ENCODE results near the gene GAL3ST3. TPM values are rescaled to one million over a fixed set of nuclear protein-coding genes. Genes with fewer than 3 reads are reported as not detected.

Gene GAL3ST3
- polyA plus RNA-seq, 3 donors, result not detected

DNA sequence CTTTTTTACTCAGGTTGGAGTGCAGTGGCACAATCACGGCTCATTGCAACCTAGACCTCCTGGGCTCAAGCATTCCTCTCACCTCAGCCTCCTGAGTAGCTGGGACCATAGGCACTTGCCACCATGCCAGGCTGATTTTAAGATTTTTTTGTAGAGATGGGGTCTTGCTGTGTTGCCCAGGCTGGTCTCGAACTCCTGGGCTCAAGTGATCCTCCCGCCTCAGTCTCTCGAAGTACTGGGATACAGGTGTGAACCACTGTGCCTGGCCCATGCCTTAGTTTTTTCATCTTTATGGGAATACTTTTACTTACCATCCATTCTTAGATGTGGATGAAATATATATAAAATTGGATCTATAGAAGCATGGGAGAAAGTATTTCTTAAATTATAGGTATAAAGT, 26.3 kb upstream of the GAL3ST3 start:
- Mint-ChIP-seq H3K4me1 (peaks cover 43% of the 10 kb centered on the region), H3K4me3 (no peak overlapping the region), H3K27ac (no peak overlapping the region), H3K9me3 (peaks cover 0 to 2% (median 0%) of the 10 kb centered on the region in 7 donors), H3K36me3 (peaks cover 40 to 53% of the 10 kb centered on the region in 2 donors), H3K27me3 (ENCODE audit: low read depth in 3 of 3) (peaks cover 0 to 5% (median 1%) of the 10 kb centered on the region in 3 donors)
- intact Hi-C loops (cut with micrococcal nuclease), result no loop called here
- DNase-seq, result no peak
- no peaks in the 10 kb centered on the region for H3K9me3 ChIP-seq (replicated peaks in 1 of 2; ENCODE audit: control insufficient read depth in 1 of 2, insufficient read depth in 1 of 2, low read length in 2 of 2)
- H2AFZ ChIP-seq (ENCODE audit: insufficient read depth, low read depth, low read length, poor library complexity, severe bottlenecking), result no peak overlapping the region
- peaks cover 15 to 33% of the 10 kb centered on the region in 2 donors for H3K4me1 ChIP-seq (ENCODE audit: control insufficient read depth in 1 of 2, insufficient read depth in 2 of 2, low read length in 2 of 2)
- no CpG with 5 or more reads among the region's 4 CpGs for WGBS (ENCODE audit: insufficient coverage)
- H3K27me3 ChIP-seq (ENCODE audit: control insufficient read depth in 2 of 2, insufficient read depth in 2 of 2, low read length in 2 of 2), result no peaks in the 10 kb centered on the region
- H4K20me1 ChIP-seq (ENCODE audit: insufficient read depth, low read length), result peaks cover 18% of the 10 kb centered on the region
- TF ChIP-seq, protein P1, sequence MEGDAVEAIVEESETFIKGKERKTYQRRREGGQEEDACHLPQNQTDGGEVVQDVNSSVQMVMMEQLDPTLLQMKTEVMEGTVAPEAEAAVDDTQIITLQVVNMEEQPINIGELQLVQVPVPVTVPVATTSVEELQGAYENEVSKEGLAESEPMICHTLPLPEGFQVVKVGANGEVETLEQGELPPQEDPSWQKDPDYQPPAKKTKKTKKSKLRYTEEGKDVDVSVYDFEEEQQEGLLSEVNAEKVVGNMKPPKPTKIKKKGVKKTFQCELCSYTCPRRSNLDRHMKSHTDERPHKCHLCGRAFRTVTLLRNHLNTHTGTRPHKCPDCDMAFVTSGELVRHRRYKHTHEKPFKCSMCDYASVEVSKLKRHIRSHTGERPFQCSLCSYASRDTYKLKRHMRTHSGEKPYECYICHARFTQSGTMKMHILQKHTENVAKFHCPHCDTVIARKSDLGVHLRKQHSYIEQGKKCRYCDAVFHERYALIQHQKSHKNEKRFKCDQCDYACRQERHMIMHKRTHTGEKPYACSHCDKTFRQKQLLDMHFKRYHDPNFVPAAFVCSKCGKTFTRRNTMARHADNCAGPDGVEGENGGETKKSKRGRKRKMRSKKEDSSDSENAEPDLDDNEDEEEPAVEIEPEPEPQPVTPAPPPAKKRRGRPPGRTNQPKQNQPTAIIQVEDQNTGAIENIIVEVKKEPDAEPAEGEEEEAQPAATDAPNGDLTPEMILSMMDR (IDR thresholded peaks at IDR 0.05), result no peak
- no peak overlapping the region for H3K27ac ChIP-seq (ENCODE audit: low read depth in 1 of 2, low read length in 2 of 2)
- H3K4me2 ChIP-seq (replicated peaks; ENCODE audit: extremely low read depth, low read length, poor library complexity, severe bottlenecking), result no peak overlapping the region
- peaks cover 4 to 41% of the 10 kb centered on the region in 2 donors for H3K36me3 ChIP-seq (replicated peaks in 1 of 2; ENCODE audit: control insufficient read depth in 1 of 2, insufficient read depth in 2 of 2, low read length in 2 of 2)
- no peak overlapping the region for H3K4me3 ChIP-seq (replicated peaks in 1 of 3; ENCODE audit: low read depth in 2 of 3, low read length in 3 of 3)
- H3K79me2 ChIP-seq (ENCODE audit: insufficient read depth, low read length), result peaks cover 73% of the 10 kb centered on the region
- H3K9ac ChIP-seq (ENCODE audit: insufficient read depth, low read length, poor library complexity, severe bottlenecking), result no peak overlapping the region

DNA sequence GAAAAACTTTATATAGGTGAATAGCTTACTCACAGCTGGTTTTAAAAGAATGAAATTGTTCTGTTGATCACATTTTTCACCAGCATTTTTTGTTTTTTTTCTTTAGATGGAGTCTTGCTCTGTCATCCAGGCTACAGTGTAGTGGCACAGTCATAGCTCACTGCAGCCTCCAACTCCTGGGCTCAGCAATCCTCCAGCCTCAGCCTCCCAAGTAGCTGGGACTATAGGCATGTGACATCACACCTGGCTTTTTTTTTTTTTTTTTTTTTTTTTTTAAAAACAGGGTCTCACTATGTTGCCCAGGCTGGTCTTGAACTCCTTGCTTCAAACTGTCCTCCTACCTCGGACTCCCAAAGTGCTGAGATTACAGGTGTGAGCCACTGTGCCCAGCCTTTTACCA, 24.7 kb upstream of the GAL3ST3 start:
- Histone ChIP-seq H3K4me3 (replicated peaks in 1 of 3; ENCODE audit: low read depth in 2 of 3, low read length in 3 of 3) (no peak overlapping the region), H2AFZ (ENCODE audit: insufficient read depth, low read depth, low read length, poor library complexity, severe bottlenecking) (no peak overlapping the region), H4K20me1 (ENCODE audit: insufficient read depth, low read length) (peaks cover 18% of the 10 kb centered on the region), H3K27ac (ENCODE audit: low read depth in 1 of 2, low read length in 2 of 2) (no peak overlapping the region), H3K4me2 (replicated peaks; ENCODE audit: extremely low read depth, low read length, poor library complexity, severe bottlenecking) (no peak overlapping the region), H3K27me3 (ENCODE audit: control insufficient read depth in 2 of 2, insufficient read depth in 2 of 2, low read length in 2 of 2) (no peaks in the 10 kb centered on the region), H3K79me2 (ENCODE audit: insufficient read depth, low read length) (peaks cover 57% of the 10 kb centered on the region), H3K4me1 (ENCODE audit: control insufficient read depth in 1 of 2, insufficient read depth in 2 of 2, low read length in 2 of 2) (peaks cover 22 to 32% of the 10 kb centered on the region in 2 donors), H3K9ac (ENCODE audit: insufficient read depth, low read length, poor library complexity, severe bottlenecking) (no peak overlapping the region), H3K36me3 (replicated peaks in 1 of 2; ENCODE audit: control insufficient read depth in 1 of 2, insufficient read depth in 2 of 2, low read length in 2 of 2) (peaks cover 4 to 41% of the 10 kb centered on the region in 2 donors), H3K9me3 (replicated peaks in 1 of 2; ENCODE audit: control insufficient read depth in 1 of 2, insufficient read depth in 1 of 2, low read length in 2 of 2) (no peaks in the 10 kb centered on the region)
- H3K36me3 Mint-ChIP-seq, result peaks cover 34 to 51% of the 10 kb centered on the region in 2 donors
- TF ChIP-seq, protein P1 (IDR thresholded peaks at IDR 0.05), result no peak
- no peak overlapping the region for H3K4me3 Mint-ChIP-seq
- H3K9me3 Mint-ChIP-seq, result peaks cover 0 to 2% (median 0%) of the 10 kb centered on the region in 7 donors
- H3K4me1 Mint-ChIP-seq, result peaks cover 38% of the 10 kb centered on the region
- DNase-seq, result no peak
- intact Hi-C loops (cut with micrococcal nuclease), result loop anchor here in 1 of 2 donors (5.0 kb wide), 2 partner anchors 39 to 59 kb away; no protein-coding TSS in a partner anchor
- no peak overlapping the region for H3K27ac Mint-ChIP-seq
- WGBS (ENCODE audit: insufficient coverage), result no CpG with 5 or more reads among the region's 1 CpG
- peaks cover 0 to 5% (median 1%) of the 10 kb centered on the region in 3 donors for H3K27me3 Mint-ChIP-seq (ENCODE audit: low read depth in 3 of 3)
